Measurements from ENCODE around the gene RASSF5.
A peak's percentile ranks its signal among the peaks of the same experiment; 100 is the strongest.
"Not testable (repeated sequence)": the region's sequence is repeated elsewhere in the genome, so short reads cannot be mapped to it uniquely, and the experiment has no call there.

RASSF5 gene

GRCh38 chr1:206477110-206477509 is 30.2 kb upstream of the RASSF5 start:
- DNase-seq (ENCODE audit: low spot score), result no peak

DNA sequence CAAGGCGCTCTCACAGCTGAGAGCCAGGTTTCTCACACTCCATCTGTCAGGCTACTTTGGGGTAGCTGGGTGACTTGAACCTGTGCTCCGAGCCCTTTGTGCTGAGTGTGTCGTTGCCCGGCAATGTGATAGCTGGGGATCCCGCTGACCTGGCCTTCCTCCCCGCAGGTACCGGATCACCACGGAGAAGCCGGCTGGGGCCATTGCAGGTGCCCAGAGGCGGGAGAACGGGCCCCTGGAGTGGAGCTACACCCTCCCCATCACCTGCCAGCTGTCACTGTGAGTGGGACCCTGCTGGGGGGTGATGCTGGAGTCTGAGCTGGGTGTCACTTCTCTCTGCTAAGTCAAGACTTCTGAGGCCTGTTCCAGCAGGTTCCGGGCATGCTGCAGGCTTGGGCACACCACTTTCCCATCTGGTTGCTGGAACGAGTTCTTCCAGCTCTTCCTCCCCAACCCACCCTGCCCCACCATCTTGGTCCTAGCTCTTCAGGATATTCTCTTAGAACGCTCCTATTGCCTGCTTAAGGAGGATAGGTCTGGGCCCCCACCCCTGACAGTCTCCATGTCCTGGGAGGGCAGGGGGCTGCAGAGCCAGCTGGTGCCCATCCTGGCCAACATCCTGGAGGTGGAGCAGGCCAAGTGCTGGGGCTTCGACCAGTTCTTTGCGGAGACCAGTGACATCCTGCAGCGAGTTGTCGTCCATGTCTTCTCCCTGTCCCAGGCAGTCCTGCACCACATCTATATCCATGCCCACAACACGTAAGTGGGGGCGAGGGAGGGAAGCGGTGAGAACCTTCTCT is 29.6 kb upstream of the RASSF5 start:
- no peak for DNase-seq (ENCODE audit: low spot score)

GRCh38 chr1:206478746-206479145 is 28.6 kb upstream of the RASSF5 start:
- no peak for DNase-seq (ENCODE audit: low spot score)

GRCh38 chr1:206479183-206480125 is 27.9 kb upstream of the RASSF5 start:
- no peak for DNase-seq (ENCODE audit: low spot score)

GRCh38 chr1:206480211-206480610 is 27.1 kb upstream of the RASSF5 start:
- DNase-seq (ENCODE audit: low spot score), result no peak

GRCh38 chr1:206482611-206483010 is 24.7 kb upstream of the RASSF5 start:
- DNase-seq (ENCODE audit: low spot score), result no peak

GRCh38 chr1:206483864-206484263 is 23.5 kb upstream of the RASSF5 start:
- DNase-seq (ENCODE audit: low spot score), result not testable (repeated sequence)

GRCh38 chr1:206484901-206485300 is 22.4 kb upstream of the RASSF5 start:
- DNase-seq (ENCODE audit: low spot score), result no peak

- no peak for DNase-seq (ENCODE audit: low spot score)
Observed at GRCh38 chr1:206486995-206487788, 20.1 kb upstream of the RASSF5 start.

DNA sequence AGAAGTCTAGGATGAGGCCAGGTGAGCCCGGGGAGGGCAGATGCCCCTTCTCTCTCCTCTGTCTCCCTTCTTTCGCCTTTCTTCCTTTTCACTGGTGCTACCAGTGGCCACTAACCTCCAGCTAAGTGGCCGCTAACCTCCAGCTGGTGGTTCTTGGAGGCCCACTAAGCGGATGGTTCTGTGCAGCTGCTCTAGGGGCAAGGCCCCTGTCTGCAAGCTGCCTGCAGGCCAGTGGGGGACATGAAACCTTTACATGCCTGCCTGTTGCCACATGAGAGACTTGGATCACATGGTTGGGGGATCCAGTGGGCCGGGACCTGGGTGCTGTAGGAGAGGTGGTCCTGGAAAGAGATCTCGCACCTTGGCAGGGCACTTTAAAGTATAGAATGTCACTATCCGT is 19.4 kb upstream of the RASSF5 start:
- DNase-seq (ENCODE audit: low spot score), result no peak

DNA sequence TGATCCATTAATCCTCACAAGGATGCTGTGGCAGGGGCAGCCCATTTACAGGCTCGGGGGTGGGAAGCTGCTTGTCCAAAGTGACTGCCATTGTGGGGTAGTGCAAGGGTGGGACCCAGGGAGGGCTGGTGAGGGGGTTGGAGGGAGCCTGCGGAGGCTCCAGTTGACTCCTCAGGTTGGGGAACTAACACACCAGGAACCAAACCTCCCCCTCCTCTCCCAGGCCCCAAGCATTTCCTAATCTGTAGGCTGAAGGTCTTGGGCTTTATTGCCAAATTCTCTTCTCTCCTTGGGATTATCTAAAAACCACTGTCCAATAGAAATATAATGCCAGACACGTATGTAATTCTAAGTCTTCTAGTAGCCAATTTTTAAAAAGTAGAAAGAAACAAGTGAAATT is 18.9 kb upstream of the RASSF5 start:
- DNase-seq (ENCODE audit: low spot score), result no peak

GRCh38 chr1:206489980-206490770 is 17.2 kb upstream of the RASSF5 start:
- DNase-seq (ENCODE audit: low spot score), result peak; percentile 77

GRCh38 chr1:206490771-206491405 is 16.4 kb upstream of the RASSF5 start:
- no peak for DNase-seq (ENCODE audit: low spot score)

GRCh38 chr1:206491616-206492015 is 15.7 kb upstream of the RASSF5 start:
- no peak for DNase-seq (ENCODE audit: low spot score)

DNA sequence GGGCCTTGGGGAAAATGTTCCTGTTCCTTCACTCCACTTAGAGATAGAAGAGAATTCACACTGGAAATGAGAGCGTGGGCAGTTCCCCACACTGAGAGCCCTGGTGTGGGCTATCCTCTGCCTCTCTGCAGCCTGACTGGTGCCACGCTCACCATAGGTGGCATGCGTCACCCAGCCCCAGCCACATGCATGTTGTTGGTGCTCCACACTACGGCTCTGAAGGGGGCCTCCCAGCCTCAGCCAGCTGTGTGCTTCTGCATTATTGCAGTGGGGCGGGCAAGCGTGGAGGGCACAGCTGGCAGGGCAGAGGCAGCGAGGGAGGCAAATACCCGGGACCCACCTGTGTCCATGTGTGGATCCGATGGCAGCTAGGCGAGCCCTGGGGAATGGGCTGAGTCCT is 14.7 kb upstream of the RASSF5 start:
- DNase-seq (ENCODE audit: low spot score), result no peak

- DNase-seq (ENCODE audit: low spot score), result no peak
Observed at GRCh38 chr1:206493279-206493678, 14.1 kb upstream of the RASSF5 start.

- no peak for DNase-seq (ENCODE audit: low spot score)
Observed at GRCh38 chr1:206495011-206495461, 12.3 kb upstream of the RASSF5 start.

DNA sequence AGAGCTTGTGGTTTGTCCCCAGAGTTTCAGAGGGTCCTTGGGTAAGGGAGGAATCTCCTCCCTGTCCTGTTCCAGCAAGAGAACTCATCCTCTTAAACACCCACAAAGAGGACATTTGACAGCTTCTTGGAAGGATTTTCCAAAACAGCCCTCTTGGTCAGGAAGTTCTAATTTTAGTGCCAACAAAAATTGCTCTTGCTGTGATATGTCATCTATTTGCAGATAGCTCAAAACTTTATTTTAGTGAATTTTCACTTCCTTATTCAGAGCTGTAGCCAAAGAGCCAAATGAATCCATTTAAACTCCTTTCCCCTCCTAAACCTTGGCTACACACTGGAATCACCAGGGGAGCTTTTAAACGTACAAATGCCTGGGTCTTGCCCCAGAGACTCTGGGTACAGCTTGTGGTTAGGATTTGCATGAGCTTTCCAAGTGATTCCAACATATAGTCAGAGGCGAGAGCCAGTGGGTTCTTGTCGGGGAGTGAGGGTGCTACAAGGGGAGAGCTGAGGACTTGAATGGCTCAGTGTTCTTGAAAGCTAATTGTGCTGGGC is 11.8 kb upstream of the RASSF5 start:
- DNase-seq (ENCODE audit: low spot score), result no peak

- DNase-seq (ENCODE audit: low spot score), result no peak
Observed at GRCh38 chr1:206496131-206496793, 11.1 kb upstream of the RASSF5 start.

DNA sequence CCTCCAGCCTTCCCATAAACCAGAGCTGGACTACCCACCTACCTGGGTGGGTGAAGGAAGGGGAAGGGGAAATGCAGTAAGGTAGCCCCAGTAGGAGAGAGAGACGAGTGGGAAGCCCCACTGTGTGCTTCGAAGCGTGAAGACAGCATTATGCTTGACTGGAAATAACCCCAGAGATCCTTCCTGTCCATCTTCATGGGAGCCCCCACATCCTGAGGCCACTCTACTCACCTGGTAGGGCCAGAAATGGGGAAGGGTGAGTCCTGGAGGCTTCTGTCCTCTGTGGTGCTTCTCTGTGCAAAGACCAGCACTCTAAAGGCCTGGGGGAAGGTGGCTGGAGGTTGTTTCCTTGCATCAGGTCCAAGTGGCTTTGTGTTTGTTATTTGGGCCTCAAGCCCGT is 10.0 kb upstream of the RASSF5 start:
- DNase-seq (ENCODE audit: low spot score), result no peak
